ENCODE results near the gene MFF. TPM values are rescaled to one million over a fixed set of nuclear protein-coding genes. Genes with fewer than 3 reads are reported as not detected.

The MFF gene
- total and polyA plus RNA-seq, 2 of the 4 experiments (the other 2 are of a cell fraction) = 70.1 to 86.4 TPM

DNA sequence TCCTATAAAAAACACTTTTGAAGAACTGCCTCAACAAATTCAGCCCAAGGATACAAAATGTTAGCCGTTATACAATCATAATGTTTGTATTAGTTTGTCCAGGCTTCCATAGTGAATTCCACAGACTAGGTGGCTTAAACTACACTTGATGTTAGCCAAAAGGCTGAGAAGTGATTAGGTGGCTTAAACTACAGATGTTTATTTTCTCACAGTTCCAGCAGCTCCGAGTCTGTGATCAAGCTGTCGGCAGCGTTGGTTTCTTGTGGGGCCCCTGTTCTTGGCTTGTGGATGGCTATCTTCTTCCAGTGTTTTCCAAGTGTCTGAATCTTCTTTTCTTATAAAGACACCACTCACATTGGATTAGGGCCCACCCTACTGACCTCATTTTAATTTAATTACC is 31.5 kb upstream of the MFF start:
- H2BK5ac ChIP-seq (ENCODE audit: low read depth, low read length, poor library complexity, severe bottlenecking) = no peak overlapping the region
- intact Hi-C loops (cut with micrococcal nuclease) = no loop called here
- H3K9ac ChIP-seq (ENCODE audit: low read depth, low read length) = no peak overlapping the region
- in situ Hi-C loops (cut with MboI; ENCODE audit: low sequenced_read_pairs) = no loop called here
- no peak overlapping the region for H3K4me2 ChIP-seq (ENCODE audit: low read depth, low read length)
- no peak overlapping the region for H4K91ac ChIP-seq (ENCODE audit: insufficient read depth, low read depth, low read length)
- H3K14ac ChIP-seq (replicated peaks; ENCODE audit: low read depth, low read length) = no peak overlapping the region
- no peaks in the 10 kb centered on the region for H4K20me1 ChIP-seq (ENCODE audit: insufficient read depth, low read length)
- H3K9me1 ChIP-seq (ENCODE audit: insufficient read depth, low read length) = no peaks in the 10 kb centered on the region
- dilution Hi-C loops (cut with HindIII; ENCODE audit: low sequenced_read_pairs, unreplicated experiment) = no loop called here
- ATAC-seq (ENCODE audit: low read depth) (no peak), DNase-seq (no peak)
- no peak overlapping the region for H4K5ac ChIP-seq (ENCODE audit: low read depth, low read length)
- TF ChIP-seq, protein P1, sequence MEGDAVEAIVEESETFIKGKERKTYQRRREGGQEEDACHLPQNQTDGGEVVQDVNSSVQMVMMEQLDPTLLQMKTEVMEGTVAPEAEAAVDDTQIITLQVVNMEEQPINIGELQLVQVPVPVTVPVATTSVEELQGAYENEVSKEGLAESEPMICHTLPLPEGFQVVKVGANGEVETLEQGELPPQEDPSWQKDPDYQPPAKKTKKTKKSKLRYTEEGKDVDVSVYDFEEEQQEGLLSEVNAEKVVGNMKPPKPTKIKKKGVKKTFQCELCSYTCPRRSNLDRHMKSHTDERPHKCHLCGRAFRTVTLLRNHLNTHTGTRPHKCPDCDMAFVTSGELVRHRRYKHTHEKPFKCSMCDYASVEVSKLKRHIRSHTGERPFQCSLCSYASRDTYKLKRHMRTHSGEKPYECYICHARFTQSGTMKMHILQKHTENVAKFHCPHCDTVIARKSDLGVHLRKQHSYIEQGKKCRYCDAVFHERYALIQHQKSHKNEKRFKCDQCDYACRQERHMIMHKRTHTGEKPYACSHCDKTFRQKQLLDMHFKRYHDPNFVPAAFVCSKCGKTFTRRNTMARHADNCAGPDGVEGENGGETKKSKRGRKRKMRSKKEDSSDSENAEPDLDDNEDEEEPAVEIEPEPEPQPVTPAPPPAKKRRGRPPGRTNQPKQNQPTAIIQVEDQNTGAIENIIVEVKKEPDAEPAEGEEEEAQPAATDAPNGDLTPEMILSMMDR (conservative IDR thresholded peaks at IDR 0.05; ENCODE audit: low read depth, low read length) = no peak
- TF ChIP-seq SMC3 (IDR thresholded peaks at IDR 0.05; ENCODE audit: low read depth, low read length) = no peak
- no peak for TF ChIP-seq MXI1 (IDR thresholded peaks at IDR 0.05; ENCODE audit: borderline replicate concordance, low read depth, low read length)
- no peak for TF ChIP-seq MAFK (IDR thresholded peaks at IDR 0.05; ENCODE audit: low read depth, low read length)
- no peak for TF ChIP-seq RAD21 (IDR thresholded peaks at IDR 0.05; ENCODE audit: low read length)
- TF ChIP-seq, protein P2, sequence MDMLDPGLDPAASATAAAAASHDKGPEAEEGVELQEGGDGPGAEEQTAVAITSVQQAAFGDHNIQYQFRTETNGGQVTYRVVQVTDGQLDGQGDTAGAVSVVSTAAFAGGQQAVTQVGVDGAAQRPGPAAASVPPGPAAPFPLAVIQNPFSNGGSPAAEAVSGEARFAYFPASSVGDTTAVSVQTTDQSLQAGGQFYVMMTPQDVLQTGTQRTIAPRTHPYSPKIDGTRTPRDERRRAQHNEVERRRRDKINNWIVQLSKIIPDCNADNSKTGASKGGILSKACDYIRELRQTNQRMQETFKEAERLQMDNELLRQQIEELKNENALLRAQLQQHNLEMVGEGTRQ (IDR thresholded peaks at IDR 0.05; ENCODE audit: low read depth, low read length) = no peak
- TF ChIP-seq CHD1 (IDR thresholded peaks at IDR 0.05; ENCODE audit: low read depth, low read length) = no peak
- TF ChIP-seq MAZ (IDR thresholded peaks at IDR 0.05; ENCODE audit: borderline replicate concordance, low read depth, low read length) = no peak
- no peak for TF ChIP-seq POLR2A (IDR thresholded peaks at IDR 0.05; ENCODE audit: low read depth, low read length)
- no peak for TF ChIP-seq RFX5 (IDR thresholded peaks at IDR 0.05; ENCODE audit: low read depth, low read length)
- no peak for TF ChIP-seq CEBPB (IDR thresholded peaks at IDR 0.05; ENCODE audit: low read depth, low read length)
- TF ChIP-seq ELK1 (IDR thresholded peaks at IDR 0.05; ENCODE audit: borderline replicate concordance, low read depth, low read length) = no peak
- no peak for TF ChIP-seq FOS (IDR thresholded peaks at IDR 0.05; ENCODE audit: low read depth, low read length)
- TF ChIP-seq BHLHE40 (IDR thresholded peaks at IDR 0.05; ENCODE audit: low read depth, low read length) = no peak
- TF ChIP-seq RCOR1 (IDR thresholded peaks at IDR 0.05; ENCODE audit: insufficient replicate concordance, low read length) = no peak
- no peak for TF ChIP-seq NFE2L2 (IDR thresholded peaks at IDR 0.05; ENCODE audit: low read depth, low read length)
- no peaks in the 10 kb centered on the region for H3K27me3 ChIP-seq (ENCODE audit: control insufficient read depth, insufficient read depth, low read length)
- H3K4ac ChIP-seq (ENCODE audit: low read depth, low read length) = no peak overlapping the region
- H3K56ac ChIP-seq (ENCODE audit: extremely low read depth, insufficient read depth, low read length) = no peak overlapping the region
- no peaks in the 10 kb centered on the region for H3K36me3 ChIP-seq (ENCODE audit: control insufficient read depth, insufficient read depth, low read length)
- H3K4me3 ChIP-seq (ENCODE audit: insufficient read depth, low read depth, low read length) = no peak overlapping the region
- H3K18ac ChIP-seq (ENCODE audit: low read depth, low read length) = no peak overlapping the region
- H3K23ac ChIP-seq (ENCODE audit: low read depth, low read length) = no peak overlapping the region
- H3K79me1 ChIP-seq (ENCODE audit: low read depth in 1 of 2, low read length in 2 of 2) = no peaks in the 10 kb centered on the region
- H3K4me1 ChIP-seq (ENCODE audit: control insufficient read depth, insufficient read depth, low read length) = no peaks in the 10 kb centered on the region
- CTCF ChIA-PET = no interaction called here
- no peak overlapping the region for H2AK9ac ChIP-seq (replicated peaks; ENCODE audit: low read depth, low read length, poor library complexity)
- WGBS, 2 experiments (ENCODE audit: extremely low coverage in 2 of 2, insufficient read length in 1 of 2) = no CpG with 5 or more reads among the region's 4 CpGs
- BruUV-seq (replicated peaks) = no TSS peak
- POLR2A ChIA-PET (ENCODE audit: unreplicated experiment) = no interaction called here
- no peak overlapping the region for H2AK5ac ChIP-seq (ENCODE audit: low read depth, low read length)
- H3K9me3 ChIP-seq (ENCODE audit: control insufficient read depth, insufficient read depth, low read length) = no peaks in the 10 kb centered on the region
- no peak overlapping the region for H2BK15ac ChIP-seq (ENCODE audit: low read depth, low read length)
- no peak overlapping the region for H2BK20ac ChIP-seq (ENCODE audit: low read depth, low read length)
- no peak overlapping the region for H2BK120ac ChIP-seq (ENCODE audit: low read depth, low read length)
- H2AFZ ChIP-seq (replicated peaks; ENCODE audit: low read length, poor library complexity) = no peak overlapping the region
- no peak overlapping the region for H3K27ac ChIP-seq (ENCODE audit: insufficient read depth, low read length)
- H4K8ac ChIP-seq (ENCODE audit: low read depth in 2 of 2, low read length in 2 of 2) = no peak overlapping the region
